Measurements from ENCODE around the gene HOXA7.

GRCh38 chr7:27162561-27163287, 6.2 kb upstream of the HOXA7 start:
- TF ChIP-seq, protein P1, sequence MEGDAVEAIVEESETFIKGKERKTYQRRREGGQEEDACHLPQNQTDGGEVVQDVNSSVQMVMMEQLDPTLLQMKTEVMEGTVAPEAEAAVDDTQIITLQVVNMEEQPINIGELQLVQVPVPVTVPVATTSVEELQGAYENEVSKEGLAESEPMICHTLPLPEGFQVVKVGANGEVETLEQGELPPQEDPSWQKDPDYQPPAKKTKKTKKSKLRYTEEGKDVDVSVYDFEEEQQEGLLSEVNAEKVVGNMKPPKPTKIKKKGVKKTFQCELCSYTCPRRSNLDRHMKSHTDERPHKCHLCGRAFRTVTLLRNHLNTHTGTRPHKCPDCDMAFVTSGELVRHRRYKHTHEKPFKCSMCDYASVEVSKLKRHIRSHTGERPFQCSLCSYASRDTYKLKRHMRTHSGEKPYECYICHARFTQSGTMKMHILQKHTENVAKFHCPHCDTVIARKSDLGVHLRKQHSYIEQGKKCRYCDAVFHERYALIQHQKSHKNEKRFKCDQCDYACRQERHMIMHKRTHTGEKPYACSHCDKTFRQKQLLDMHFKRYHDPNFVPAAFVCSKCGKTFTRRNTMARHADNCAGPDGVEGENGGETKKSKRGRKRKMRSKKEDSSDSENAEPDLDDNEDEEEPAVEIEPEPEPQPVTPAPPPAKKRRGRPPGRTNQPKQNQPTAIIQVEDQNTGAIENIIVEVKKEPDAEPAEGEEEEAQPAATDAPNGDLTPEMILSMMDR (IDR thresholded peaks at IDR 0.05) = no peak
- TF ChIP-seq POLR2AphosphoS5 (IDR thresholded peaks at IDR 0.05; ENCODE audit: low read depth, low read length) = no peak

Data from SK-N-SH (cell line).